Right lobe of liver (tissue), 6 donors: ENCODE measurements around the gene GOLGB1. TPM values are rescaled to one million over a fixed set of nuclear protein-coding genes. Genes with fewer than 3 reads are reported as not detected.

Experiments used
- ATAC-seq, 4 donors: fragments of 200-7000 bp; cut with Tn5 transposase; one replicate each; pipeline ENCODE4 v1.9.1; 2020; ENCODE audit warnings: mild to moderate bottlenecking in 4 of 4, moderate library complexity in 4 of 4
- DNase-seq, 3 donors: peaks; one replicate each; pipeline ENCODE4 v3.0.0-alpha.2; 2020
- H3K27ac ChIP-seq, 3 donors: fragments of 200-600 bp; one replicate each; pipeline ENCODE4 v1.8.0; 2022
- H3K27me3 ChIP-seq, 2 donors: fragments of 200-600 bp; one replicate each; pipeline ENCODE4 v1.8.0; 2022
- H3K36me3 ChIP-seq, 4 donors: fragments of 200-600 bp; sonication (generic) in 1 of 4; one replicate each; pipeline versions ENCODE4 v1.5.1 to v1.8.0; 2017 to 2022; ENCODE audit warnings: control low read depth in 1 of 4
- H3K4me1 ChIP-seq, 4 donors: fragments of 200-600 bp; sonication (generic) in 1 of 4; one replicate each; pipeline versions ENCODE4 v1.5.1 to v1.8.0; 2017 to 2022; ENCODE audit warnings: control low read depth in 1 of 4
- H3K4me3 ChIP-seq, 3 donors: fragments of 200-600 bp; one replicate each; pipeline ENCODE4 v1.8.0; 2022
- H3K9me3 ChIP-seq, 4 donors: fragments of 200-600 bp; sonication (generic) in 1 of 4; one replicate each; pipeline versions ENCODE4 v1.5.1 to v1.8.0; 2017 to 2022; ENCODE audit warnings: control low read depth in 1 of 4
- POLR2A ChIP-seq: fragments of 450-650 bp; IDR thresholded peaks from one replicate; pipeline ENCODE4 v1.6.1; 2017; ENCODE audit warnings: antibody characterized with exemption, mild to moderate bottlenecking
- WGBS: methylation state at CpG from one replicate; pipeline ENCODE4 v1.1.6; 2018; ENCODE audit warnings: low coverage, low lambda C conversion rate; ENCODE audit not compliant: insufficient coverage; ENCODE audit errors: missing lambda C conversion rate; 5-methylcytosine and 5-hydroxymethylcytosine counted together
- intact Hi-C, 2 donors: fragments of 100-400 bp; cut with DNase I; formaldehyde crosslinking; loops; one replicate each; pipeline versions ENCODE4 v1.11.2 to v1.14.1; 2022
- total RNA-seq, 6 experiments: library from RNA; depleted of rRNA in 2 of 6; stranded (reverse); fragments of >200 nt in 2 of 6; fragmentation: NEBNext Ultra II Directional in 3 of 6; extraction: Animal tissue kit (Norgen Biotek cat#: 25700) in 3 of 6; gene quantifications; one replicate each; pipeline versions ENCODE4 v1.1.0 to v1.2.4, GENCODE V29; 2016 to 2023
- TF ChIP-seq, protein P1 (sequence below), 4 donors: fragments of 200-600 bp in 3 of 4; fragments of 450-650 bp in 1 of 4; IDR thresholded peaks; one replicate each; pipeline versions ENCODE4 v1.5.1 to v1.8.0; 2016 to 2022; ENCODE audit warnings: antibody characterized with exemption in 4 of 4, mild to moderate bottlenecking in 2 of 4
- donor health status: DM: no; HTN: yes; CAD: no.
- donor health status: DM: no; HTN: no; CAD: no.
- donor health status: DM: no; HTN: no; CAD: no.
- donor health status: DM: no; HTN: yes; CAD: no.
- donor health status: DM: no; HTN: yes; CAD: no.

Gene GOLGB1
- total RNA-seq, 6 experiments from 2014 or later = 26.8 to 31.7 (median 29.5) TPM

DNA sequence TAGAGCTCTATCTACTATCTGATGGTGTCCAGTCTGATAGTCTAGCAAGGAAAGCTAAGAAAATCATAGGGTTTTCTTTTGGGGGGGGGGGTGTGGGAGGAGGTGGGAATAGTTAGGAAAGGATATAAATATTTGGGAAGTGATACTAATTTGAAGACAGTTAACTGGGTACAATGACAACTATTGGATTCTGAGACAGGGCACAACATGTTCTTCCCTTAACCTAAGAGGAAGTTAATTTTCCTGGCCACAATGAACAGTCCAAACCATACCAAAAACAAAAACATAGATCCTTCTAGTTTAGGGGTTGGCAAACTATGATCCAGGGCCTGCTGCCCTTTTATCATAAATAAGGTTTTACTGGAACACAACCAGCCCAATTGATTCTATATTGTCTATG lies 78.9 kb downstream of the GOLGB1 start:
- no peak overlapping the region for H3K27ac ChIP-seq
- ATAC-seq = peak in 2 of 4 donors; percentile 40 to 47

DNA sequence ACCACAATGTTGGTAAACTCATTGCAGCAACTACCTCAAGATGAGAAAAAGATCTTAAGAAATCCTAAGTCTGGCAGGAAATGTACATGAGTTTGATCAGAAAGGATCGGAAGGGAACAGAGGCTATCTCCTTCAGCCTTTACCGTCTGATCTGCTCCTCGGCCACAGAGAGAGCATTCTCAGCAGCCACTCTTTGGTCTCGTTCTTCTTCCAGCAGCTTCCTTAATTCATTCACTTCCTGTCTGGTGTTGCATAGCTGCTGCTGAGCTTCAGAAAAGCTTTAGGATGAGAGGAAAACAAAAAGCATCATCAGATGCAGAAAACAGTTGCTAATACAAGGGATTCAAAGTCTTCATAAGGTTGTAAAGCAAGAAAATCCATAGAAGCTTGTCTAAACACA lies 82.2 kb downstream of the GOLGB1 start:
- TF ChIP-seq POLR2A = no peak
- TF ChIP-seq, protein P1, sequence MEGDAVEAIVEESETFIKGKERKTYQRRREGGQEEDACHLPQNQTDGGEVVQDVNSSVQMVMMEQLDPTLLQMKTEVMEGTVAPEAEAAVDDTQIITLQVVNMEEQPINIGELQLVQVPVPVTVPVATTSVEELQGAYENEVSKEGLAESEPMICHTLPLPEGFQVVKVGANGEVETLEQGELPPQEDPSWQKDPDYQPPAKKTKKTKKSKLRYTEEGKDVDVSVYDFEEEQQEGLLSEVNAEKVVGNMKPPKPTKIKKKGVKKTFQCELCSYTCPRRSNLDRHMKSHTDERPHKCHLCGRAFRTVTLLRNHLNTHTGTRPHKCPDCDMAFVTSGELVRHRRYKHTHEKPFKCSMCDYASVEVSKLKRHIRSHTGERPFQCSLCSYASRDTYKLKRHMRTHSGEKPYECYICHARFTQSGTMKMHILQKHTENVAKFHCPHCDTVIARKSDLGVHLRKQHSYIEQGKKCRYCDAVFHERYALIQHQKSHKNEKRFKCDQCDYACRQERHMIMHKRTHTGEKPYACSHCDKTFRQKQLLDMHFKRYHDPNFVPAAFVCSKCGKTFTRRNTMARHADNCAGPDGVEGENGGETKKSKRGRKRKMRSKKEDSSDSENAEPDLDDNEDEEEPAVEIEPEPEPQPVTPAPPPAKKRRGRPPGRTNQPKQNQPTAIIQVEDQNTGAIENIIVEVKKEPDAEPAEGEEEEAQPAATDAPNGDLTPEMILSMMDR (IDR thresholded peaks at IDR 0.05) = no peak
- DNase-seq = no peak
- Histone ChIP-seq H3K27ac (no peak overlapping the region), H3K27me3 (no peaks in the 10 kb centered on the region), H3K9me3 (no peaks in the 10 kb centered on the region), H3K4me1 (no peaks in the 10 kb centered on the region), H3K4me3 (no peak overlapping the region), H3K36me3 (peaks cover 0 to 72% (median 33%) of the 10 kb centered on the region in 4 donors)
- intact Hi-C loops = no loop called here
- ATAC-seq = peak; percentile 31 to 51 (median 41)
- 71% methylated on average over 4 of the region's 4 CpGs for WGBS

More for the DNA sequence above, 78.9 kb downstream of the GOLGB1 start:
- H3K36me3 ChIP-seq = peaks cover 0 to 72% (median 26%) of the 10 kb centered on the region in 4 donors
- H3K9me3 ChIP-seq = no peaks in the 10 kb centered on the region
- H3K27me3 ChIP-seq = no peaks in the 10 kb centered on the region
- H3K4me3 ChIP-seq = no peak overlapping the region
- H3K4me1 ChIP-seq = no peaks in the 10 kb centered on the region
- intact Hi-C loops = no loop called here
- no peak for TF ChIP-seq POLR2A
- TF ChIP-seq, protein P1 (IDR thresholded peaks at IDR 0.05) = no peak
- DNase-seq = no peak

DNA sequence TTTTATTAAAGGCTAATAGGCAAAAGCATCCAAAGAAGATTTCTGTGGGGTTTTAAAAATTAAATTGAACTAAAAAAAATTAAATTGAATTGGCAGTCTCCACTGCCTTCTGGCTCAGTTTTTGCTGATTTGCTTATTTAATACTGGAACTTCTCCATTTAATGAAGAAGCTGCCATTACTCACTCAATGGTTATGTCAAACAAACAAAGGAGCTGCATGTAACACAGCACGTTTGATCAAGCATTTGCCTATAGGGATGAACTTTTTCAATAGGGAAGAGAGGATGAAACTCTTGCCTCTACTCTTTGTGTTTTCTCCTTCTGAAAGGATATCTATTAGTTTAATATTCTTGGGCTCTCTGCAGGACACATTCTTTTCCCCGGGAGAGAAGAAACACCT lies 84.1 kb downstream of the GOLGB1 start:
- no peaks in the 10 kb centered on the region for H3K9me3 ChIP-seq
- ATAC-seq (no peak), DNase-seq (no peak)
- WGBS = 86% methylated on average over 2 of the region's 2 CpGs
- H3K27me3 ChIP-seq = no peaks in the 10 kb centered on the region
- H3K27ac ChIP-seq = no peak overlapping the region
- no peaks in the 10 kb centered on the region for H3K4me1 ChIP-seq
- H3K36me3 ChIP-seq = peaks cover 0 to 64% (median 29%) of the 10 kb centered on the region in 4 donors
- intact Hi-C loops = no loop called here
- no peak for TF ChIP-seq POLR2A
- TF ChIP-seq, protein P1 (IDR thresholded peaks at IDR 0.05) = no peak
- no peak overlapping the region for H3K4me3 ChIP-seq

DNA sequence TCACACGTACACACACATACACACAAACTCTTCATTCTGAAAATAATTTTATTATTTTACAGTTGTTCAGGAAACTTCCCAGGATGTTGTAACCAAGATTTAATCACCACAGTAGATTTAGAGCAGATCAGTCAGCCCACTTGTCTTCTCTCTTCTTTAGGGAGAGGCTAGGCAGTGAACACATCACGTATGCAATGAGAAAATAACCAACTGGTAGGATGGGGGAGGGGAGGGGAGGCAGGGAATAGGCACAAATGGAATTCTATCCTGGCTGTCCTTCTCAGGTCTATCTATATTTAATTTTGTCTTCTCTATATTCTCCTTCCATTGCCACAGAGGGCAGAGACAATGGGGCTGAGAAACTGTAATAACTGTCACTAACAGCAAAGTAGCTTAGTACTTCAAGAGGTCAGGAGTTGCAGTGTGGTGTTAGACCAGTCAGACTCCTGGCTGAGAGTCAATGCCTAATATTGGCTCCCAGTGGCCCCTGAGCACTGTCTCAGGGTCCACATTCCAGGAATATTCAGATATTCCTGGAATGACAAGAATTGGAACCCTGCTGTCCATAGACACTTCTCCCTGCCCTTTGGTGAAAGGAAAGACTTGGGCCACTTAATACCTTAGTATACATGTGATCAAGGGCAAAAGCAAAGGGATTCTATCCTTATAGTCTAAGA lies 86.2 kb downstream of the GOLGB1 start:
- Histone ChIP-seq H3K4me3 (no peak overlapping the region), H3K36me3 (peaks cover 0 to 54% (median 29%) of the 10 kb centered on the region in 4 donors), H3K27me3 (no peaks in the 10 kb centered on the region), H3K4me1 (no peaks in the 10 kb centered on the region), H3K27ac (no peak overlapping the region), H3K9me3 (no peaks in the 10 kb centered on the region)
- DNase-seq (no peak), ATAC-seq (no peak)
- WGBS = 69% methylated on average over 2 of the region's 2 CpGs
- TF ChIP-seq, protein P1 (IDR thresholded peaks at IDR 0.05) = no peak
- no peak for TF ChIP-seq POLR2A
- intact Hi-C loops = no loop called here

DNA sequence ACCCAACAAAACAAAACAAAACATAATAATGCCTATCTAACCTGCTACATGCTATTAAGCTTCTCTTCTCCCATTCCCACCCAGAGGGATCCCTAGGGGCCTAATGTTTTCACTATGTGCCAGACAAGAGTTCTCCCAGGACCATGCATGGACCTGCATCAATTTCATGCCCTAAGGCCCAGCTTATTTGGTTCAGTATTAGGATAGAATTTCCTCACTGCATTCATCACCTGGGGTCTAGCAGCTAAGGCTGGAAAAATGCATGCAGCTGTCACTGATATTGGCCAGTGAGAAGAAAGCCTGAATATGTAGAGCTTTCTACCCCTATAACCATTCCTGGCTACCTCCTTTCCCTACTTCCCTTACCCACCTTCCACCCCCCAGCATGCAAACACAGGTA lies 86.8 kb downstream of the GOLGB1 start:
- Histone ChIP-seq H3K4me3 (no peak overlapping the region), H3K9me3 (no peaks in the 10 kb centered on the region), H3K27me3 (no peaks in the 10 kb centered on the region), H3K36me3 (peaks cover 0 to 48% (median 27%) of the 10 kb centered on the region in 4 donors), H3K4me1 (no peaks in the 10 kb centered on the region), H3K27ac (no peak overlapping the region)
- intact Hi-C loops = no loop called here
- DNase-seq (no peak), ATAC-seq (no peak)
- TF ChIP-seq, protein P1 (IDR thresholded peaks at IDR 0.05) = no peak
- no peak for TF ChIP-seq POLR2A
